ENCODE results near the gene LPIN1.

DNA sequence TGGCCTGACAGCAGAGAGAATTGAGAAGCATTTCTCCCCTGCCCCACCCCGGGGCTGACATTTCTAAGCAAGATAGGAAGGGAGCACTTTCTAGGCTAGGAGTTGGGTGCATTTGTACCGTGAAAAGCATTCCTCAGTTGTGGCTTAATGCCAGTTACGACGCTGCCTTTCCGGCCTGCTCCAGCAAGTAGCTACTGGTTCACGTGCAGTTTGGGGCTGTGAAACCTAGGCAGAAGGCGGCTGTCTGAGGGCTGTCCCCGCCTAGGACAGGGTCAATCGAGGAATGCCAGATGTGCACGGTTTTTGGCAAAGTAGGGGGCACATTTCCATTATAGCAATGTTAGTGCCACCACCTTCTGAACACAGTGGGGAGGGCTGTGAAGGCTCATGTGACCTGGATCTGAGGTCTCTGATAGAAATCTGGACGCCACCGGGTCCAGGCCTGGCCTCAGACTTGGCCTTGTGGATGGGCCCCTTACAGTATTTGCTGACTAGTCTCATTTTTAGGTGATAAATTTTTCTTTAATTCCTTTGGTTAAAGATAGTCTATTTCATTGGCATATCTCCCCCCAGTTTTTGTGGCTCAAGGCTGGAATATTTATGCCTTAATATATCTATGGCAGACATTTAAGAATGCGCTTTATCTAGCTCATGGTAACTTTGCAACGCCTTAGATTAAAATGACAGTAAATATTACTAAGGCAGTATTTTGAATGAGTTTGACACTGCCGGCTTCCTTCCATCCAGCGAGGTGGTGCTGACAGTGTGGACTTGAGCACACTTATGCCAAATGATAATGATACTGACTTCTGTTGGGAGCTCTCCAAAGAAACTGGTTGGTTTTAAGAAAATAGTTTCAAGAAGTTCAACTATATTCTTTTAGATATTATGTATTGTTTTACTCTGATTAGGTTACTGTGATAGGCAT lies 78.7 kb downstream of the LPIN1 start:
- TF ChIP-seq, protein P1, sequence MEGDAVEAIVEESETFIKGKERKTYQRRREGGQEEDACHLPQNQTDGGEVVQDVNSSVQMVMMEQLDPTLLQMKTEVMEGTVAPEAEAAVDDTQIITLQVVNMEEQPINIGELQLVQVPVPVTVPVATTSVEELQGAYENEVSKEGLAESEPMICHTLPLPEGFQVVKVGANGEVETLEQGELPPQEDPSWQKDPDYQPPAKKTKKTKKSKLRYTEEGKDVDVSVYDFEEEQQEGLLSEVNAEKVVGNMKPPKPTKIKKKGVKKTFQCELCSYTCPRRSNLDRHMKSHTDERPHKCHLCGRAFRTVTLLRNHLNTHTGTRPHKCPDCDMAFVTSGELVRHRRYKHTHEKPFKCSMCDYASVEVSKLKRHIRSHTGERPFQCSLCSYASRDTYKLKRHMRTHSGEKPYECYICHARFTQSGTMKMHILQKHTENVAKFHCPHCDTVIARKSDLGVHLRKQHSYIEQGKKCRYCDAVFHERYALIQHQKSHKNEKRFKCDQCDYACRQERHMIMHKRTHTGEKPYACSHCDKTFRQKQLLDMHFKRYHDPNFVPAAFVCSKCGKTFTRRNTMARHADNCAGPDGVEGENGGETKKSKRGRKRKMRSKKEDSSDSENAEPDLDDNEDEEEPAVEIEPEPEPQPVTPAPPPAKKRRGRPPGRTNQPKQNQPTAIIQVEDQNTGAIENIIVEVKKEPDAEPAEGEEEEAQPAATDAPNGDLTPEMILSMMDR (IDR thresholded peaks at IDR 0.05; ENCODE audit: insufficient read depth, low read depth, low read length) = no peak
- no peak for TF ChIP-seq EZH2 (IDR thresholded peaks at IDR 0.05; ENCODE audit: insufficient read depth, low read length)
